B cell (primary cell): ENCODE measurements around the gene PRSS21.

Experiments
- CTCF ChIP-seq: fragments of 200-600 bp; IDR thresholded peaks from one replicate; pipeline ENCODE4 v1.8.0; 2022; ENCODE audit warnings: antibody characterized with exemption, mild to moderate bottlenecking
- EZH2 ChIP-seq: IDR thresholded peaks from 2 replicates; pipeline ENCODE4 v1.6.1; 2012; ENCODE audit warnings: borderline replicate concordance, low read depth, mild to moderate bottlenecking, moderate library complexity, low read length; ENCODE audit not compliant: insufficient read depth, poor library complexity, severe bottlenecking

GRCh38 chr16:2804728-2805127 lies 12.3 kb upstream of the PRSS21 start:
- TF ChIP-seq CTCF (no peak), EZH2 (no peak)
